HG02938 (cell line): ENCODE results near the gene GSS.

Experiments
- ATAC-seq: cut with Tn5 transposase; IDR thresholded peaks from one replicate; pipeline ENCODE4 v1.9.1; 2021; ENCODE audit warnings: mild to moderate bottlenecking, moderate library complexity; ENCODE audit not compliant: unreplicated experiment

GSS gene

GRCh38 chr20:34949120-34949519 is 6.5 kb downstream of the GSS start:
- no peak for ATAC-seq

DNA sequence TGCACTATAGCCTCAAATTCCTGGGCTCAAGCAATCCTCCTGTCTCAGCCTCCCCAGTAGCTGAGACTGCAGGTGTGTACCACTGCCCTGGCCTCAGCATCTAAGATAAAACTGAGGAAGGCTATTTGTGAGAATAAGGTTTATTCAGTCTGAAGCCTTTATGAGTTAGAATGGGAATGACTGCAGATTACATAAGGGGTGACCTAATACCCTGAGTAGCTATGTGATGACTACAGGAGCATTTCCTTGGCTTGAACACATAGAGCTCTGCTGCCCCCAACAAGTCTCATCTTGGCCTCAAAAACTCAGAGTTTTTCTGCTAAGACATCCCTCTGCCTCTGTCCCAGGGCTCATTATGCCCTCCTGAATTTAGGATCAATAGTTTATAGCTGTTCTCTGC is 7.6 kb downstream of the GSS start:
- ATAC-seq, result no peak

DNA sequence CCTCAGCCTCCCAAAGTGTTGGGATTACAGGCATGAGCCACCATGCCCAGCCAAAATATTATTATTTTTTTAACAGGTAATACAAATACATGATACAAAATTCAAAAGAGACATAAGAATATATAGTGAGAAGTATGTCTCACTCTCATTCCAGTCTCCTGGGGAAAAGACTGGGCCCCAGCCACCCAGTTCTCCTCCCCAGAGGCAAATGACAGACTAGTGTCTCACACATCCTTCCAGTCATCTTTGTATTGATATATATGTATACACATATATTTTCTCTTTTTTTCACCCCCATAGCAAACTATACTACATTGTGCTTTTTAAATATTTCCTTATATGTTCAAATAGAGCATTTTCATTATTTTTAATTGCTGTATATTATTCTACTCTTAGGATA is 8.3 kb downstream of the GSS start:
- ATAC-seq, result no peak

DNA sequence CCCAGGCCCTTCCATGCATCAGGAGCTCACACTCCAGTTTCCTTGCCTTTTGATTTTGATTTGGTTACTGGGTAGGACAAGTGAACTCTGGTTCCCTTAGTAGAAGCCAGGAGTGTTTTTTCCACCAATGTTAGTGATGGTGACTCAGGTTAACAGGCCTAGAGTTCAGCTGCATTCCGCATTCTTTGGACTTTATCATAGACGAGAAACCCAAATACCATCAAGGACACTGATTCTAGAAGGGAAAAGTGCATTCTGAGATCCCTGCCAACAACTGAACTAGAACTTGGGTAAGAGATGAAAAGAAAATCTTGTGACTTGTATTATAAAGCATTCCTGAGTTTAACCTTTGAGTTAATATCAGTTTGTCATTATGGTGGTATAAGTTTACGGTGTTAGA is 8.9 kb downstream of the GSS start:
- no peak for ATAC-seq

DNA sequence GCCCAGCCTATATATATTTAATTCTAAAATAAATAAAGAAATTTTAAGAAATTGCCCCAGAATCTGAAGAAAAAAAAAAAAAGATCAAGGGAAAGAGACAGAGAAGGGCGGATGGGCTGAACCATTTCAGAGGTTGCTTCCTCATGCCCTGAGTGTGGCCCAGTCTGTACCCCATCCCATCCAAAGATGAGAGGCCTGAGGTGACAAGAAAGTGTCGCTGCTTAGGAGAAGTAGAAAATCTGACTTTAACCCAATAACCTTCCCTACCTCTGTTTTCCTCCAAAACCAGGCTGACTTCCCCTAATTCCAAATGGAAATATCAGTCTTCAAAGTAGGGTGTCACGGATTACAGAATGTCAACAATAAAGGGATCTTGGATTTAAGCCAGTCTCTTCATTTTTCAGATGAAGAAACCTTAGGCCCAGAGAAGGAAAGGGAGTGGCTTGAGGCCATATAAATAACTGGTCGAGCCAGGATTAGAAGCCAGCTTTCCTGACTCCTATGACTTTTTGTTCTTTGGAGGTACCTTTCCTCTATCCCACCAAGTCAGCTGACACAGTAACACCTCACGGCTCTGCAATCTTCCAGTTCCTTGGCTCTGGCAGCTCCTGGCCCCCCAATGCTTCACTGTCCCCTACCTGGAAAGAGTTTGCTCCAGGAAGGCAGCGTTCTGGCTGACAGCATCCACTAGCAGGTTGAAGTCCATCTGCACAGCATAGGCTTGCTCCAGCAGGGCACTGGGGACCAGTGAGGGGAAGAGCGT is 10.1 kb downstream of the GSS start:
- ATAC-seq, result no peak

DNA sequence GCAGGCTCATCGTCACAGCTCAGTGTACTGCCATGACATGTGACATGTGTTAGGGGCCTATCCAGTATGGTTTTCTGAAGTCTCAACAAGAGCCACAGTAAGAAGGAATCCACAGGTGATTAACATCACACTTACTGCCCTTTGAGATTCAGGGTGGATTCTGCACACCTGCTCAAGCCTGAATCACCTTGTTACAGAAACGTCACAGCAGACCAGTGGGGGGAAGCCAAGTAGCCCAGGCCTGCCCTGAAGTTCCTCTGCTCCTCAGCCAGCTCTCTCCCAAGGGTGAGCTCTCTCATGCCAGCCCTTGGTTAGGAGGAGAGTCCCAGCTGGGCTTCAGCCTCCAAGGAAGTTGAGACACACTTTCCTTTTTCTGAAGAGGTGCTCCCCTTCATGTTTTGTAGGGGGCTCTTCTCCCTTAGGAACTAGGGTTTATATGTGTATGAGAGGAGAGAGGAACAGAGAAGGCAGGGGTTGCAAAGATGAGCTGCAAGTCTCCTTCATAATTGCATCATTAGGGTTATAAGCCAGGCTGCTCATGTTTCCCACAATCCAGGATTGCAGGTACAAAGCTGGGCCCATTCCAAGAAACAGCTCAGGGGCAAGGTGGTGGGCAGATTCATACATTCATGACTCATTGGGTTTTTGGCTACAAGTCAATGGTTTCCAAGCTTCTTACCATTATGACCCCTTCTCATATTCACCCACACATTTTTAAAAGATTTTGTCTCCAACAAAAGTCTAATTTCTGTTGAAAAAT is 11.6 kb downstream of the GSS start:
- no peak for ATAC-seq

DNA sequence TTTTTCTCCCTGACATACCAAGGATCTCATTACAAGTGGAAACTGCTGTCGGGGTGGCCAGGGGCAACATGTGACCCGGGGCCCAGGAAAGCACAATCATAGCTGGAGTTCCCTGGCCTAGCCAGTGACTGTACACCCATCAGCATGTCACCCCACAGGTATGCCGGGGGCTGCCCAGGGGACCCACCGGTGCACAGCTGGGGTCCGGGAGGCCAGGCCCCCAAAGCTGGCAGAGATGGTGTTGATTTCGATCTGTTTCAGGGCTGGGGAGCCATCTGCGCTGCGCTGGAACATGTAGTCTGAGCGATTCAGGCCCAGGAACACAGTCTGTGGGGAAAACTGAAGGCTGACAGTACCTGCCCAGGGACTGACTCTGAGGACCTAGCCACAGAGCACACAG is 13.3 kb downstream of the GSS start:
- ATAC-seq, result no peak

- no peak for ATAC-seq
These were observed 14.4 kb downstream of the GSS start for GRCh38 chr20:34941226-34941625.

GRCh38 chr20:34940081-34940481 is 15.5 kb downstream of the GSS start:
- ATAC-seq, result no peak

DNA sequence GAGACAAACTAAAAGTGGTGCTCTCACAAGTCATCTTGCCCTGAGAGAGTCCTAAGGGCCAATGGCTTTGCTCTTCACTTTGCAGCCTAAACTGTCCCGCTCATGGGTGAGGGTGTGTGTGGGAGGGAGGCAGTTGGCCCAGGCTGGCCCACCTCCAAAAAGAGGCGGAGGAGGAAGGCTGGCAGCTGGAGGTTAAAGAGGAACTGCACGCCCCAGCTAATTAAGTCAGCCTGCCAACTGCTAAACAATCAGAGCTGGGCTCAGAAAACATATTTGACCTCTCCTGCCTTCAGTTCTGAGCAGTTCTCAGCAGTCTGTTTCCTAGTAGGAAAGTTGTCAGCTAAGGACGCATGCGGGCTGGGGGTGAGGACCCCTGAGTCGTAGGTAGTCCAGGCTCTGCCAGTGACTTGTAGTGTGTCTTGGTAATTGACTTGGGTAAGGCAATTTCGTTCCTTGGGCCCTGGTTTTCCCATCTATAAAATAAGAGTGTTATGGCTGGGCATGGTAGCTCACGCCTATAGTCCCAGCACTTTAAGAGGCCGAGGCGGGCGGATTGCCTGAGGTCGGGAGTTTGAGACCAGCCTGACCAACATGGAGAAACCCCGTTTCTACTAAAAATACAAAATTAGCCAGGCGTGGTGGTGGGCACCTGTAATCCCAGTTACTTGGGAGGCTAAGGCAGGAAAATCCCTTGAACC is 17.0 kb downstream of the GSS start:
- ATAC-seq, result no peak

GRCh38 chr20:34931771-34932170 is 23.8 kb downstream of the GSS start:
- no peak for ATAC-seq

GRCh38 chr20:34928411-34928810 is 27.2 kb downstream of the GSS start:
- ATAC-seq, result no peak

GRCh38 chr20:34927736-34928135 is 27.9 kb downstream of the GSS start:
- no peak for ATAC-seq

GRCh38 chr20:34926581-34926980 is 29.0 kb downstream of the GSS start:
- ATAC-seq, result no peak

GRCh38 chr20:34925981-34926380 is 29.6 kb downstream of the GSS start:
- ATAC-seq, result no peak

DNA sequence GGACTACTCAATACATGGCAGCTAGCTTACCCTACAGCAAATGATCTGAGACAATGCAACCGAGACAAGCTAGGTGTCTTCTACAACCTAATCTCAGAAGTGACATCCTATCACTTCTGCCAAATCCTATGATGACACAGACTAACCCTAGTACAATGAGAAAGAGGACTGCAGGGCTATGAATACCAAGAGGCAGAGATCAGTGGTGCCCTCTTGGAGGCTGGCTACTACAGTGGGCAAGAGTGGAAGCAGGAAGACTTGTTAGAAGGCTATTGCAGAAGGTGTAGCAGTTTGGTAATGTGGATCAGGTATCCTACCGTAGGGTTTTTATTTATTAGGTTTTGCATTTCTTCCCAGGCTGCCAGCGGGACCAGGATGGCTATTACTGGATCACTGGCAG is 30.3 kb downstream of the GSS start:
- ATAC-seq, result no peak

DNA sequence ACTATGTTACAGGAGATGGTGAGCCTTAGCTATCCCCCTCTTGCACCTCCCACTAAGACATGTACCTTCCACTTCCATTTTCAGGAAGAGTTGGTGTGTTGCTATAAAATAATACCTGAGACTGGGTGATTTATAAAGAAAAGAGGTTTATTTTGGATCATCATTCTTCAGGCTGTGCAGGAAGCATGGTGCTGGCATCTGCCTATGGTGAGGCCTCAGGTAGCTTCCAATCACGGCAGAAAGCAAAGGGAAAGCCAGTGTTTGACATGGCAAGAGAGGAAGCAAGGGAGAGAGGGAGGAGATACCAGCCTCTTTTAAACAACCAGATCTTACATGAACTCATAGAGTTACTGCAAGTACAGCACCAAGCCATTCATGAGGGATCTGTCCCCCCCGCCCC is 32.2 kb downstream of the GSS start:
- ATAC-seq, result no peak

DNA sequence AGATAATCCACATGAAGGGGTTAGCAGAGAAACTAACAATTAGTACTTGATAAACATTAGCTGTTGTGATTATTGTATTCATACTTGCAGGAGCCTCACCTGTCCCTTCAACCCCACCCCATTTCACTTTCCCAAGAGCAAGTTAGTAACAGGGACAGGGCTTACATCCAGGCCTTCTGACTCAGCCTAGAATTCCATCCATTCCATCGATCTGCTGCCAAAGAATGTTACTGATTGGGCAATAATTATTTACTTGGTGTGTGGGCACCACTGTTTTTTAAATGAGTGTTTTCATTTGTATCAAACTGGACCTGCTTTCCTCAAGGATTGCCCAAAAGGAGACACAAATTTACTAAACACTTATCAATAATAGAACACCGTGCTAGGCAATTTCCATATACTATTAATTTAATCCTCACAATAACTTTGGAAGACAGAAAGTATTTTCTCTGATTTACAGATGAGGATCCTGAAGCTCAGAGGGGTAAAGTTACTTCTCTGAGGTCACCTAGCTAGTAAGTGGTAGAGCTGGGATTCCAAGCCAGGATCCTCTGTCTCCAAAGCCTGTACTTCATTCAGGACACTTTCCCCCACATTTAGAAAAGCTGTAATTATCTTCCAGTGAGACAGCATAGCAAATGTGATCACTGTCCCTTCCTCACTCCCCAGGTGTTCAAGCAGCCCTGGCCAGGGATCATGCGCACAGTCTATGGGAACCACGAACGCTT is 32.8 kb downstream of the GSS start:
- ATAC-seq, result no peak

DNA sequence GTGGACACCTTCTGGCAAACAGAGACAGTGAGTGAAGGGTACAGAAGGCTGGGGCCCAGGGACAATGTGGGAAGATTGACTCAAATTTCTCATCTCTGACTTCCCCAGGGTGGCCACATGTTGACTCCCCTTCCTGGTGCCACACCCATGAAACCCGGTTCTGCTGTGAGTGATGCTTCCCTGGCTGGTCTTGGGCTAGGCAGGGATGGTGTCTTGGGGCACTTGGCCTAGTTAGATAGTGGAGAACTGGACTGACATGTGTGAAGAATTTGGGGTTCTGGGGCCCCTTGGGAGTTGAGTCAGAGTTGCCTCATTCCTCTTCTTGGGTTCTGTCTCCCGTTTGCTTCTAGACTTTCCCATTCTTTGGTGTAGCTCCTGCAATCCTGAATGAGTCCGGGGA is 34.2 kb downstream of the GSS start:
- no peak for ATAC-seq

DNA sequence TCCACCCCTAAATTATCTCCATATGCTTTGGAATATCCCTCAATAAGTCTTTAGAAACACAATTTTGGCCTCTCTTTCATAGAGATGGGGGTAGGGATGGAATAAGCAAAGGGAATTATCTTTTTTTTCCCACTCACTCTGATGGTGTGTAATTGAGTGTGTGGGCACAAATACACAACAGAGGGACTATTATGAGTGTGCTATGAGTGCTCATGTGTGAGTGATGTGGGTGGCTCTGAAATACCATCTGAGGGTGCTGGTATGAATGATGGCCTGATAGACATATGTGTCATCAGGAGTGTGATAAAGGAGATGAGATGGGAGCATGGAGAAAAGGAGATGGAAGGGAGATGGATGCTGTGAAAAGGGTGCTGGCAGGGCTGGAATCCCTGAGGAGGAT is 35.6 kb downstream of the GSS start:
- ATAC-seq, result no peak

DNA sequence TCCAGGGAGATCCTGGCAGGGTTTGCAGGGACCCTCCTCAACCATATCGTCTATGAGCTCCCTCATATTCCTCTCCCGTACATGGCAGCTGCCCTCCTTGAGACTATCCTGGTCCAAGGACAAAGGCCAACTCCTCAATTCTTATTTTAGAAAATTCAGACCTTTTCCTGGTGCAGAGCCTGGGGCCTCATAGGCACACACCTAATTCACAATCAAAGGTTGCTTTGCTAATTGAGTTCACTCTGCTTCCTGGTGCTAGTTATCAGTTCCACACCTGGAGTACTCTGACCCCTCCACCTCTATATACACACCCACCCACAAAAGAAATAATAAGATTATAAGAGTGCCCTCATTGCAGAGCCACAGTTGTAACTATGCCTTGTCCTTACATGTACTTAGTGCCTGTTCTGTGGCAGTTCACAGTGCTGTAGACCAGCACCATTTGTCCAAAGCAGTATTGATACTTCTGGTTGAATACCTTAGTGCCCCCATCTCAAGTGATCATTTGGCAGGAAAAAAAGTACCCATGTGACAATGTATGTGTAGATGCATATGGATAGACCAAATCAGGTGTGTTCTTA is 38.7 kb downstream of the GSS start:
- no peak for ATAC-seq
